Measurements from ENCODE around the gene LRRC8A. TPM values are rescaled to one million over a fixed set of nuclear protein-coding genes. Genes with fewer than 3 reads are reported as not detected.

The LRRC8A gene
- total and polyA plus RNA-seq, 2 of the 13 experiments (the other 11 are each of a cell fraction or from before 2014, with no cell fraction given) = 16.1 to 40.6 TPM

- TF ChIP-seq MAZ (IDR thresholded peaks at IDR 0.05; ENCODE audit: borderline replicate concordance, low read depth, low read length) (no peak), MAZ (CRISPR knock-in tag; IDR thresholded peaks at IDR 0.05; ENCODE audit: low read depth) (no peak), ZNF512B (CRISPR knock-in tag; IDR thresholded peaks at IDR 0.05; ENCODE audit: borderline replicate concordance) (no peak), STAT5B (CRISPR knock-in tag; IDR thresholded peaks at IDR 0.05) (no peak), ZNF333 (CRISPR knock-in tag; IDR thresholded peaks at IDR 0.05; ENCODE audit: borderline replicate concordance) (no peak), ZFP36 (IDR thresholded peaks at IDR 0.05; ENCODE audit: borderline replicate concordance, low read depth, low read length, partially characterized antibody) (no peak), ZNF749 (CRISPR knock-in tag; IDR thresholded peaks at IDR 0.05; ENCODE audit: borderline replicate concordance) (0 out of 2 replicates have a peak, but pooled peaks have one; percentile 44), ZNF292 (CRISPR knock-in tag; IDR thresholded peaks at IDR 0.05; ENCODE audit: borderline replicate concordance, low read depth) (no peak), ZNF12 (CRISPR knock-in tag; IDR thresholded peaks at IDR 0.05) (no peak), ARHGAP35 (CRISPR knock-in tag; IDR thresholded peaks at IDR 0.05; ENCODE audit: borderline replicate concordance) (no peak), NFIC (IDR thresholded peaks at IDR 0.05; ENCODE audit: low read length) (peak; percentile 63), ZNF33B (CRISPR knock-in tag; IDR thresholded peaks at IDR 0.05) (no peak), ZNF704 (CRISPR knock-in tag; IDR thresholded peaks at IDR 0.05; ENCODE audit: borderline replicate concordance) (no peak), ZNF775 (CRISPR knock-in tag; IDR thresholded peaks at IDR 0.05; ENCODE audit: borderline replicate concordance) (no peak), ZNF382 (CRISPR knock-in tag; IDR thresholded peaks at IDR 0.05; ENCODE audit: borderline replicate concordance) (no peak), PHF5A (CRISPR knock-in tag; IDR thresholded peaks at IDR 0.05; ENCODE audit: low read depth, unreplicated experiment) (no peak), DMAP1 (CRISPR knock-in tag; IDR thresholded peaks at IDR 0.05) (peak; percentile 36; the same call in 1 of the 2 replicates), ARNT (IDR thresholded peaks at IDR 0.05) (no peak), MTF2 (CRISPR knock-in tag; IDR thresholded peaks at IDR 0.05; ENCODE audit: borderline replicate concordance) (no peak), TEAD3 (CRISPR knock-in tag; optimal IDR thresholded peaks at IDR 0.05; ENCODE audit: borderline replicate concordance) (peak; percentile 19), TBX2 (CRISPR knock-in tag; IDR thresholded peaks at IDR 0.05; ENCODE audit: borderline replicate concordance) (peak; percentile 72; the same call in 1 of the 2 replicates), HOXA9 (CRISPR knock-in tag; IDR thresholded peaks at IDR 0.05; ENCODE audit: borderline replicate concordance) (peak; percentile 57; the same call in 1 of the 2 replicates)
- TF ChIP-seq, protein P1, sequence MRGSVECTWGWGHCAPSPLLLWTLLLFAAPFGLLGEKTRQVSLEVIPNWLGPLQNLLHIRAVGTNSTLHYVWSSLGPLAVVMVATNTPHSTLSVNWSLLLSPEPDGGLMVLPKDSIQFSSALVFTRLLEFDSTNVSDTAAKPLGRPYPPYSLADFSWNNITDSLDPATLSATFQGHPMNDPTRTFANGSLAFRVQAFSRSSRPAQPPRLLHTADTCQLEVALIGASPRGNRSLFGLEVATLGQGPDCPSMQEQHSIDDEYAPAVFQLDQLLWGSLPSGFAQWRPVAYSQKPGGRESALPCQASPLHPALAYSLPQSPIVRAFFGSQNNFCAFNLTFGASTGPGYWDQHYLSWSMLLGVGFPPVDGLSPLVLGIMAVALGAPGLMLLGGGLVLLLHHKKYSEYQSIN (CRISPR knock-in tag; IDR thresholded peaks at IDR 0.05; ENCODE audit: borderline replicate concordance) = no peak
- TF ChIP-seq, protein P2, sequence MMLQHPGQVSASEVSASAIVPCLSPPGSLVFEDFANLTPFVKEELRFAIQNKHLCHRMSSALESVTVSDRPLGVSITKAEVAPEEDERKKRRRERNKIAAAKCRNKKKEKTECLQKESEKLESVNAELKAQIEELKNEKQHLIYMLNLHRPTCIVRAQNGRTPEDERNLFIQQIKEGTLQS (CRISPR knock-in tag; IDR thresholded peaks at IDR 0.05) = no peak
Observed at GRCh38 chr9:128917151-128917849, 35.4 kb downstream of the LRRC8A start (continued).
